Lower leg skin (tissue), 3 donors: ENCODE results near the gene STX16.

Source experiments
- CTCF ChIP-seq, 3 donors: fragments of 450-650 bp; IDR thresholded peaks; one replicate each; pipeline ENCODE4 v1.5.1; 2016; ENCODE audit warnings: antibody characterized with exemption in 3 of 3, mild to moderate bottlenecking in 3 of 3, moderate library complexity in 2 of 3
- POLR2A ChIP-seq, 2 donors: fragments of 450-650 bp; IDR thresholded peaks; one replicate each; pipeline ENCODE4 v1.6.1; 2016 to 2017; ENCODE audit warnings: antibody characterized with exemption in 2 of 2, mild to moderate bottlenecking in 1 of 2, moderate library complexity in 1 of 2

- TF ChIP-seq CTCF (IDR thresholded peaks at IDR 0.05) (no peak), POLR2A (IDR thresholded peaks at IDR 0.05) (no peak)
These were observed 49.2 kb downstream of the STX16 start for GRCh38 chr20:58700121-58700821.
